HEK293 (cell line): ENCODE data around the gene NTN4.

Experiments
- CTCF ChIA-PET: fragments of 350-600 bp; formaldehyde crosslinking; extraction: SDS; loops from one replicate; lab custom pipeline; 2021; ENCODE audit warnings: antibody characterized with exemption; lab: Yijun Ruan, JAX
- POLR2A ChIA-PET: fragments of 300-600 bp; formaldehyde crosslinking; extraction: SDS; loops from one replicate; lab custom pipeline; 2020; ENCODE audit warnings: antibody characterized with exemption, inconsistent platforms; lab: Yijun Ruan, JAX
- H3K27ac ChIP-seq: fragments of 200-500 bp; sonication (Bioruptor generic); 2 replicates; pipeline ENCODE4 v1.5.1; 2014; ENCODE audit warnings: low read depth, low read length, control low read depth, inconsistent platforms; ENCODE audit errors: extremely low read depth
- H3K36me3 ChIP-seq, 2 experiments: fragments of 200-500 bp in 1 of 2; sonication (Bioruptor generic) in 1 of 2; 1 replicate in 1 of 2; 2 replicates in 1 of 2; pipeline ENCODE4 v1.5.1; 2014 to 2017; ENCODE audit warnings: inconsistent platforms in 2 of 2, low read length in 2 of 2; ENCODE audit not compliant: control insufficient read depth in 2 of 2, insufficient read depth in 1 of 2
- H3K4me1 ChIP-seq: fragments of 200-500 bp; sonication (Bioruptor generic); 2 replicates; pipeline ENCODE4 v1.5.1; 2014; ENCODE audit warnings: mild to moderate bottlenecking, low read length, inconsistent platforms; ENCODE audit not compliant: control insufficient read depth, insufficient read depth
- H3K4me3 ChIP-seq: 2 replicates; pipeline ENCODE4 v1.5.1; 2011; ENCODE audit warnings: low read depth, mild to moderate bottlenecking, control low read depth, low read length, moderate library complexity
- H3K9me3 ChIP-seq: fragments of 200-500 bp; sonication (Bioruptor generic); 2 replicates; pipeline ENCODE4 v1.5.1; 2014; ENCODE audit warnings: low read depth, low read length, inconsistent platforms; ENCODE audit not compliant: control insufficient read depth, insufficient read depth
- KLF10 ChIP-seq: fragments of 450-650 bp; IDR thresholded peaks from 2 replicates; pipeline ENCODE4 v1.5.1; 2018; ENCODE audit warnings: missing biosample characterization, mild to moderate bottlenecking, missing genetic modification characterization
- ZBTB21 ChIP-seq: fragments of 450-650 bp; formaldehyde crosslinking; IDR thresholded peaks from 2 replicates; pipeline ENCODE4 v1.5.1; 2017; ENCODE audit warnings: missing biosample characterization, missing genetic modification characterization
- ZEB2 ChIP-seq: fragments of 450-650 bp; formaldehyde crosslinking; IDR thresholded peaks from 2 replicates; pipeline ENCODE4 v1.5.1; 2016; ENCODE audit warnings: missing biosample characterization, missing genetic modification characterization
- ZNF112 ChIP-seq: fragments of 450-650 bp; formaldehyde crosslinking; IDR thresholded peaks from 2 replicates; pipeline ENCODE4 v1.5.0; 2017; ENCODE audit warnings: missing biosample characterization, missing genetic modification characterization
- ZNF2 ChIP-seq: fragments of 450-650 bp; formaldehyde crosslinking; IDR thresholded peaks from 2 replicates; pipeline ENCODE4 v1.5.1; 2016; ENCODE audit warnings: missing biosample characterization, missing genetic modification characterization
- ZNF23 ChIP-seq: fragments of 450-650 bp; formaldehyde crosslinking; IDR thresholded peaks from 2 replicates; pipeline ENCODE4 v1.5.1; 2016; ENCODE audit warnings: missing biosample characterization, missing genetic modification characterization, borderline replicate concordance
- ZNF274 ChIP-seq, 2 experiments: fragments of 200-500 bp in 1 of 2; fragments of 450-650 bp in 1 of 2; sonication (Bioruptor generic) in 1 of 2; formaldehyde crosslinking in 1 of 2; IDR thresholded peaks; 2 replicates each; pipeline versions ENCODE4 v1.5.1 to v1.6.1; 2014 to 2016; ENCODE audit warnings: borderline replicate concordance in 1 of 2, inconsistent platforms in 1 of 2, low read length in 1 of 2, missing biosample characterization in 1 of 2, missing genetic modification characterization in 1 of 2
- ZNF335 ChIP-seq: fragments of 450-650 bp; formaldehyde crosslinking; conservative IDR thresholded peaks from 2 replicates; pipeline ENCODE4 v1.5.1; 2016; ENCODE audit warnings: missing biosample characterization, missing genetic modification characterization
- ZNF530 ChIP-seq: fragments of 450-650 bp; formaldehyde crosslinking; IDR thresholded peaks from 2 replicates; pipeline ENCODE4 v1.5.1; 2016; ENCODE audit warnings: low read depth, missing biosample characterization, missing genetic modification characterization
- TF ChIP-seq, protein P1 (sequence below): fragments of 450-650 bp; formaldehyde crosslinking; IDR thresholded peaks from 2 replicates; pipeline ENCODE4 v1.5.1; 2016; ENCODE audit warnings: missing biosample characterization, missing genetic modification characterization
- TF ChIP-seq, protein P2 (sequence below): fragments of 450-650 bp; formaldehyde crosslinking; IDR thresholded peaks from 2 replicates; pipeline ENCODE4 v1.5.1; 2017; ENCODE audit warnings: missing biosample characterization, missing genetic modification characterization
- TF ChIP-seq, protein P3 (sequence below): fragments of 450-650 bp; formaldehyde crosslinking; IDR thresholded peaks from 2 replicates; pipeline ENCODE4 v1.5.1; 2016; ENCODE audit warnings: missing biosample characterization, missing genetic modification characterization
- TF ChIP-seq, protein P4 (sequence below): fragments of 450-650 bp; formaldehyde crosslinking; IDR thresholded peaks from 2 replicates; pipeline ENCODE4 v1.5.1; 2016; ENCODE audit warnings: missing biosample characterization, missing genetic modification characterization
- TF ChIP-seq, protein P5 (sequence below): fragments of 450-650 bp; formaldehyde crosslinking; IDR thresholded peaks from 2 replicates; pipeline ENCODE4 v1.5.1; 2016; ENCODE audit warnings: missing biosample characterization, missing genetic modification characterization
- TF ChIP-seq, protein P6 (sequence below): fragments of 450-650 bp; formaldehyde crosslinking; IDR thresholded peaks from 2 replicates; pipeline ENCODE4 v1.5.1; 2016; ENCODE audit warnings: missing biosample characterization, missing genetic modification characterization
- TF ChIP-seq, protein P7 (sequence below): fragments of 450-650 bp; formaldehyde crosslinking; IDR thresholded peaks from 2 replicates; pipeline ENCODE4 v1.5.1; 2016; ENCODE audit warnings: missing biosample characterization, missing genetic modification characterization
- TF ChIP-seq, protein P8 (sequence below): fragments of 450-650 bp; formaldehyde crosslinking; IDR thresholded peaks from 2 replicates; pipeline ENCODE4 v1.5.1; 2016; ENCODE audit warnings: missing biosample characterization, missing genetic modification characterization

NTN4 gene

DNA sequence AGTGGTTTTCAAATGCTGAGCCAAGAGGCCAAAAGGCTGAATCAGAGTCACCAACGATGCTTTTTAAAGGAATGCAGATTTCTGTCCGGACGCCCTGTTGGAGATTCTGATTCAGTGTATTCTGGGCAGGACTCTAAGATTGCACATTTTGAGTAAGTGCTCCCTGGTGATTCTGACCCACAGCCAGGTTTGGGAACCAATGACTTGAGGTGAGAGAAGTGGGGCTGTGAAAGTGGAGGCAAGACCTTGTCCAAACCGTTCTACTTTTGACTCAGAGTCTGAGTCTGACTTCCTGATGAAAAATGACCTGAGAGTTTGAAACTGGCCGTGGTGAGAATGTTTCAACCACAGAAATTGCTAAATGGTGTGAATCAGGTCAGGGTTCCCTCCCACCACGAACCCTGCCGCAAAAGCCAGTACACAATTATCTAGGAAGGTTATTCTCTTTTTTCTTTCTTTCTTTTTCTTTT is 90.2 kb downstream of the NTN4 start:
- H3K4me3 ChIP-seq = no peak overlapping the region
- H3K4me1 ChIP-seq = no peaks in the 10 kb centered on the region; the same call in 1 of the 2 replicates
- ChIA-PET POLR2A (no interaction called here), CTCF (no interaction called here)
- no peaks in the 10 kb centered on the region; a peak in 1 of 3 replicates for H3K36me3 ChIP-seq
- no peaks in the 10 kb centered on the region for H3K9me3 ChIP-seq
- TF ChIP-seq ZNF274 (IDR thresholded peaks at IDR 0.05; ENCODE audit: low read length) (no peak), ZNF274 (tag by site-specific recombination; IDR thresholded peaks at IDR 0.05; ENCODE audit: borderline replicate concordance) (no peak), ZNF530 (tag by site-specific recombination) (no peak)
- TF ChIP-seq, protein P1, sequence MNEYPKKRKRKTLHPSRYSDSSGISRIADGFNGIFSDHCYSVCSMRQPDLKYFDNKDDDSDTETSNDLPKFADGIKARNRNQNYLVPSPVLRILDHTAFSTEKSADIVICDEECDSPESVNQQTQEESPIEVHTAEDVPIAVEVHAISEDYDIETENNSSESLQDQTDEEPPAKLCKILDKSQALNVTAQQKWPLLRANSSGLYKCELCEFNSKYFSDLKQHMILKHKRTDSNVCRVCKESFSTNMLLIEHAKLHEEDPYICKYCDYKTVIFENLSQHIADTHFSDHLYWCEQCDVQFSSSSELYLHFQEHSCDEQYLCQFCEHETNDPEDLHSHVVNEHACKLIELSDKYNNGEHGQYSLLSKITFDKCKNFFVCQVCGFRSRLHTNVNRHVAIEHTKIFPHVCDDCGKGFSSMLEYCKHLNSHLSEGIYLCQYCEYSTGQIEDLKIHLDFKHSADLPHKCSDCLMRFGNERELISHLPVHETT = no peak
- H3K27ac ChIP-seq = no peak overlapping the region

DNA sequence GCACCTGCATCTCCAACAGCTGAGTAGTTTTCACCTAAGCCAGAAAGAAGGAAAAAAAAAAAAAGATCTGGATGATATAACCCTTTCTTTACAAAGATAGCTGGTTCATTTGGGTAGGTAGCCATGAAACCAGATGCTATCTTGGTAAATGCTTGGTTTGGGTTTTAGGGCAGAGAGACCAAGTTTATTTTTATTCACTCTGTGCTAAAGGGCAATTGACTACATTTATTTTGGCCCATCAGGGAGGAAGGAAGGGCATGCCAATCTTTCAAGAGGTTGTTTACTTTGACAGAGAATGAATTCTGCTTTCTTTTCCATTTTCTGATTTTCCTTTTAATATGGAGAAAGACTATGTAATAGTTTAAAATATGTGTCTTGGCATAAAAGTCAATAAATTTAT is 91.0 kb downstream of the NTN4 start:
- H3K9me3 ChIP-seq = no peaks in the 10 kb centered on the region
- no peak overlapping the region for H3K27ac ChIP-seq
- POLR2A ChIA-PET = interaction anchor here (0.7 kb wide), 1 partner anchor 17 kb away, joined by 3 read pairs; no protein-coding TSS in a partner anchor
- no peaks in the 10 kb centered on the region; the same call in 1 of the 2 replicates for H3K4me1 ChIP-seq
- H3K36me3 ChIP-seq = no peaks in the 10 kb centered on the region; a peak in 1 of 3 replicates
- no peak overlapping the region for H3K4me3 ChIP-seq
- TF ChIP-seq, protein P2, sequence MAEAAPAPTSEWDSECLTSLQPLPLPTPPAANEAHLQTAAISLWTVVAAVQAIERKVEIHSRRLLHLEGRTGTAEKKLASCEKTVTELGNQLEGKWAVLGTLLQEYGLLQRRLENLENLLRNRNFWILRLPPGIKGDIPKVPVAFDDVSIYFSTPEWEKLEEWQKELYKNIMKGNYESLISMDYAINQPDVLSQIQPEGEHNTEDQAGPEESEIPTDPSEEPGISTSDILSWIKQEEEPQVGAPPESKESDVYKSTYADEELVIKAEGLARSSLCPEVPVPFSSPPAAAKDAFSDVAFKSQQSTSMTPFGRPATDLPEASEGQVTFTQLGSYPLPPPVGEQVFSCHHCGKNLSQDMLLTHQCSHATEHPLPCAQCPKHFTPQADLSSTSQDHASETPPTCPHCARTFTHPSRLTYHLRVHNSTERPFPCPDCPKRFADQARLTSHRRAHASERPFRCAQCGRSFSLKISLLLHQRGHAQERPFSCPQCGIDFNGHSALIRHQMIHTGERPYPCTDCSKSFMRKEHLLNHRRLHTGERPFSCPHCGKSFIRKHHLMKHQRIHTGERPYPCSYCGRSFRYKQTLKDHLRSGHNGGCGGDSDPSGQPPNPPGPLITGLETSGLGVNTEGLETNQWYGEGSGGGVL (tag by site-specific recombination) = no peak
- TF ChIP-seq ZNF2 (tag by site-specific recombination) (no peak), ZNF112 (tag by site-specific recombination) (no peak), ZNF335 (no peak), KLF10 (no peak), ZNF23 (tag by site-specific recombination) (no peak), ZBTB21 (tag by site-specific recombination) (no peak), ZEB2 (tag by site-specific recombination) (no peak)
- TF ChIP-seq, protein P3, sequence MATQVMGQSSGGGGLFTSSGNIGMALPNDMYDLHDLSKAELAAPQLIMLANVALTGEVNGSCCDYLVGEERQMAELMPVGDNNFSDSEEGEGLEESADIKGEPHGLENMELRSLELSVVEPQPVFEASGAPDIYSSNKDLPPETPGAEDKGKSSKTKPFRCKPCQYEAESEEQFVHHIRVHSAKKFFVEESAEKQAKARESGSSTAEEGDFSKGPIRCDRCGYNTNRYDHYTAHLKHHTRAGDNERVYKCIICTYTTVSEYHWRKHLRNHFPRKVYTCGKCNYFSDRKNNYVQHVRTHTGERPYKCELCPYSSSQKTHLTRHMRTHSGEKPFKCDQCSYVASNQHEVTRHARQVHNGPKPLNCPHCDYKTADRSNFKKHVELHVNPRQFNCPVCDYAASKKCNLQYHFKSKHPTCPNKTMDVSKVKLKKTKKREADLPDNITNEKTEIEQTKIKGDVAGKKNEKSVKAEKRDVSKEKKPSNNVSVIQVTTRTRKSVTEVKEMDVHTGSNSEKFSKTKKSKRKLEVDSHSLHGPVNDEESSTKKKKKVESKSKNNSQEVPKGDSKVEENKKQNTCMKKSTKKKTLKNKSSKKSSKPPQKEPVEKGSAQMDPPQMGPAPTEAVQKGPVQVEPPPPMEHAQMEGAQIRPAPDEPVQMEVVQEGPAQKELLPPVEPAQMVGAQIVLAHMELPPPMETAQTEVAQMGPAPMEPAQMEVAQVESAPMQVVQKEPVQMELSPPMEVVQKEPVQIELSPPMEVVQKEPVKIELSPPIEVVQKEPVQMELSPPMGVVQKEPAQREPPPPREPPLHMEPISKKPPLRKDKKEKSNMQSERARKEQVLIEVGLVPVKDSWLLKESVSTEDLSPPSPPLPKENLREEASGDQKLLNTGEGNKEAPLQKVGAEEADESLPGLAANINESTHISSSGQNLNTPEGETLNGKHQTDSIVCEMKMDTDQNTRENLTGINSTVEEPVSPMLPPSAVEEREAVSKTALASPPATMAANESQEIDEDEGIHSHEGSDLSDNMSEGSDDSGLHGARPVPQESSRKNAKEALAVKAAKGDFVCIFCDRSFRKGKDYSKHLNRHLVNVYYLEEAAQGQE (tag by site-specific recombination) = no peak
- TF ChIP-seq, protein P4, sequence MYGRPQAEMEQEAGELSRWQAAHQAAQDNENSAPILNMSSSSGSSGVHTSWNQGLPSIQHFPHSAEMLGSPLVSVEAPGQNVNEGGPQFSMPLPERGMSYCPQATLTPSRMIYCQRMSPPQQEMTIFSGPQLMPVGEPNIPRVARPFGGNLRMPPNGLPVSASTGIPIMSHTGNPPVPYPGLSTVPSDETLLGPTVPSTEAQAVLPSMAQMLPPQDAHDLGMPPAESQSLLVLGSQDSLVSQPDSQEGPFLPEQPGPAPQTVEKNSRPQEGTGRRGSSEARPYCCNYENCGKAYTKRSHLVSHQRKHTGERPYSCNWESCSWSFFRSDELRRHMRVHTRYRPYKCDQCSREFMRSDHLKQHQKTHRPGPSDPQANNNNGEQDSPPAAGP (tag by site-specific recombination) = no peak
- TF ChIP-seq, protein P5, sequence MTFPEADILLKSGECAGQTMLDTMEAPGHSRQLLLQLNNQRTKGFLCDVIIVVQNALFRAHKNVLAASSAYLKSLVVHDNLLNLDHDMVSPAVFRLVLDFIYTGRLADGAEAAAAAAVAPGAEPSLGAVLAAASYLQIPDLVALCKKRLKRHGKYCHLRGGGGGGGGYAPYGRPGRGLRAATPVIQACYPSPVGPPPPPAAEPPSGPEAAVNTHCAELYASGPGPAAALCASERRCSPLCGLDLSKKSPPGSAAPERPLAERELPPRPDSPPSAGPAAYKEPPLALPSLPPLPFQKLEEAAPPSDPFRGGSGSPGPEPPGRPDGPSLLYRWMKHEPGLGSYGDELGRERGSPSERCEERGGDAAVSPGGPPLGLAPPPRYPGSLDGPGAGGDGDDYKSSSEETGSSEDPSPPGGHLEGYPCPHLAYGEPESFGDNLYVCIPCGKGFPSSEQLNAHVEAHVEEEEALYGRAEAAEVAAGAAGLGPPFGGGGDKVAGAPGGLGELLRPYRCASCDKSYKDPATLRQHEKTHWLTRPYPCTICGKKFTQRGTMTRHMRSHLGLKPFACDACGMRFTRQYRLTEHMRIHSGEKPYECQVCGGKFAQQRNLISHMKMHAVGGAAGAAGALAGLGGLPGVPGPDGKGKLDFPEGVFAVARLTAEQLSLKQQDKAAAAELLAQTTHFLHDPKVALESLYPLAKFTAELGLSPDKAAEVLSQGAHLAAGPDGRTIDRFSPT (tag by site-specific recombination) = no peak
- TF ChIP-seq, protein P6, sequence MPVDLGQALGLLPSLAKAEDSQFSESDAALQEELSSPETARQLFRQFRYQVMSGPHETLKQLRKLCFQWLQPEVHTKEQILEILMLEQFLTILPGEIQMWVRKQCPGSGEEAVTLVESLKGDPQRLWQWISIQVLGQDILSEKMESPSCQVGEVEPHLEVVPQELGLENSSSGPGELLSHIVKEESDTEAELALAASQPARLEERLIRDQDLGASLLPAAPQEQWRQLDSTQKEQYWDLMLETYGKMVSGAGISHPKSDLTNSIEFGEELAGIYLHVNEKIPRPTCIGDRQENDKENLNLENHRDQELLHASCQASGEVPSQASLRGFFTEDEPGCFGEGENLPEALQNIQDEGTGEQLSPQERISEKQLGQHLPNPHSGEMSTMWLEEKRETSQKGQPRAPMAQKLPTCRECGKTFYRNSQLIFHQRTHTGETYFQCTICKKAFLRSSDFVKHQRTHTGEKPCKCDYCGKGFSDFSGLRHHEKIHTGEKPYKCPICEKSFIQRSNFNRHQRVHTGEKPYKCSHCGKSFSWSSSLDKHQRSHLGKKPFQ (tag by site-specific recombination) = no peak
- TF ChIP-seq, protein P7, sequence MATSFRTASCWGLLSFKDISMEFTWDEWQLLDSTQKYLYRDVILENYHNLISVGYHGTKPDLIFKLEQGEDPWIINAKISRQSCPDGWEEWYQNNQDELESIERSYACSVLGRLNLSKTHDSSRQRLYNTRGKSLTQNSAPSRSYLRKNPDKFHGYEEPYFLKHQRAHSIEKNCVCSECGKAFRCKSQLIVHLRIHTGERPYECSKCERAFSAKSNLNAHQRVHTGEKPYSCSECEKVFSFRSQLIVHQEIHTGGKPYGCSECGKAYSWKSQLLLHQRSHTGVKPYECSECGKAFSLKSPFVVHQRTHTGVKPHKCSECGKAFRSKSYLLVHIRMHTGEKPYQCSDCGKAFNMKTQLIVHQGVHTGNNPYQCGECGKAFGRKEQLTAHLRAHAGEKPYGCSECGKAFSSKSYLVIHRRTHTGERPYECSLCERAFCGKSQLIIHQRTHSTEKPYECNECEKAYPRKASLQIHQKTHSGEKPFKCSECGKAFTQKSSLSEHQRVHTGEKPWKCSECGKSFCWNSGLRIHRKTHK (tag by site-specific recombination) = no peak
- TF ChIP-seq, protein P8, sequence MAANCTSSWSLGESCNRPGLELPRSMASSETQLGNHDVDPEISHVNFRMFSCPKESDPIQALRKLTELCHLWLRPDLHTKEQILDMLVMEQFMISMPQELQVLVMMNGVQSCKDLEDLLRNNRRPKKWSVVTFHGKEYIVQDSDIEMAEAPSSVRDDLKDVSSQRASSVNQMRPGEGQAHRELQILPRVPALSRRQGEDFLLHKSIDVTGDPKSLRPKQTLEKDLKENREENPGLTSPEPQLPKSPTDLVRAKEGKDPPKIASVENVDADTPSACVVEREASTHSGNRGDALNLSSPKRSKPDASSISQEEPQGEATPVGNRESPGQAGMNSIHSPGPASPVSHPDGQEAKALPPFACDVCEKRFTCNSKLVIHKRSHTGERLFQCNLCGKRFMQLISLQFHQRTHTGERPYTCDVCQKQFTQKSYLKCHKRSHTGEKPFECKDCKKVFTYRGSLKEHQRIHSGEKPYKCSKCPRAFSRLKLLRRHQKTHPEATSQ (tag by site-specific recombination) = no peak
- CTCF ChIA-PET = interaction anchor here (0.6 kb wide), 1 partner anchor 28 kb away, joined by 3 read pairs; no protein-coding TSS in a partner anchor
